Measurements from ENCODE around the gene MGMT. TPM values are rescaled to one million over a fixed set of nuclear protein-coding genes. Genes with fewer than 3 reads are reported as not detected.

MGMT gene
- total RNA-seq, 4 donors from 2014 or later, result 16.5 to 37.5 (median 32.1) TPM

DNA sequence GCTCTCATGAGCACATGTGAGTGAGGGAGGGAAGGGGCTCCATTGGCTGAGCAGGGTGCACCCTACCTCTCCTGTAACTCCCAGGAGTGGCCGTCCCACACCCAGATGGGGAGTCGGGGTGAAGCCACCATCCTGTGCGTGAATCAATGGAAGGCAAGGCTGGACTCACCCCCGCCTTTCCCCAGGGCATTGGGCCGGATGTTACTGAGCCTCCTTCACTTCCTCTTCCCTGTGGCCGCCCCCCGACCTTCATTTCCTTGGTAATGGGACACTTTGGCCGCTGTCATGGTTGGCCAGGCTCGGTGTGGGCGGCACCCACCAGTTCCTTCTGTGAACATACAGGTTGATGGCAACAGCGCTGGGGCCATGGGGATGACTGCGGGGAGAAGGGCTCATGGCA is 209.0 kb downstream of the MGMT start:
- 82 to 100% methylated on average over 1 to 7 of the region's 12 CpGs for WGBS, 2 donors (ENCODE audit: low coverage in 1 of 2)

DNA sequence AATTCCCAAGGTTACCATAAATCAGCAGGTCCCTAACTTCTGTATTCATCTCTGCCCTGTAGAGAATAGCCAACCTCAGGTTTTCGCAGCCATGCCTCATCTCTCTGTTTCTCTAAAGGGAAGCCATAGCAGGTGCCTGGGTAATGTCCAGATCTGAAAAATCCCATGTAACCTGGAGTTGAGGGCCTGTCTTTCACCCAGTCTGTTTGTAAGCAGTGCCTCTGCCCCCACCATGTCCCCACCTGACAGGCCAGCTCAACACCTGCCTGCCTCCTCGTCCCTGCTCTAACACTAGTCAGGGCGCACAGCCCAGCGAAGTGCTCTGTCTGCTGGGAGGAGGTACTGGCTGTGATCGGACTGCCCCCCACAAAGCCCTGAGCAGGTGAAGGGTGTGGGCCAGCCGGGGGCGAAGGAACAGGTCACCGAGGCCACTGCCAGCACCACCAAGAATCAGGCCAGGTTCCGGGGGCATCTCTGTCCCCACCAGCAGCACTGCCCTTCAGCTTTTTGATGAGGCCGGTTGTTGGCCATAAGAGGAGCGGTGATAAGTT is 210.4 kb downstream of the MGMT start:
- no peaks in the 10 kb centered on the region for H3K9me3 ChIP-seq
- H3K4me1 ChIP-seq, result no peaks in the 10 kb centered on the region
- H3K27me3 ChIP-seq, result no peaks in the 10 kb centered on the region
- no peak for TF ChIP-seq POLR2A (IDR thresholded peaks at IDR 0.05)
- no peak for TF ChIP-seq EP300 (IDR thresholded peaks at IDR 0.05)
- TF ChIP-seq POLR2AphosphoS5 (IDR thresholded peaks at IDR 0.05), result no peak
- TF ChIP-seq, protein P1, sequence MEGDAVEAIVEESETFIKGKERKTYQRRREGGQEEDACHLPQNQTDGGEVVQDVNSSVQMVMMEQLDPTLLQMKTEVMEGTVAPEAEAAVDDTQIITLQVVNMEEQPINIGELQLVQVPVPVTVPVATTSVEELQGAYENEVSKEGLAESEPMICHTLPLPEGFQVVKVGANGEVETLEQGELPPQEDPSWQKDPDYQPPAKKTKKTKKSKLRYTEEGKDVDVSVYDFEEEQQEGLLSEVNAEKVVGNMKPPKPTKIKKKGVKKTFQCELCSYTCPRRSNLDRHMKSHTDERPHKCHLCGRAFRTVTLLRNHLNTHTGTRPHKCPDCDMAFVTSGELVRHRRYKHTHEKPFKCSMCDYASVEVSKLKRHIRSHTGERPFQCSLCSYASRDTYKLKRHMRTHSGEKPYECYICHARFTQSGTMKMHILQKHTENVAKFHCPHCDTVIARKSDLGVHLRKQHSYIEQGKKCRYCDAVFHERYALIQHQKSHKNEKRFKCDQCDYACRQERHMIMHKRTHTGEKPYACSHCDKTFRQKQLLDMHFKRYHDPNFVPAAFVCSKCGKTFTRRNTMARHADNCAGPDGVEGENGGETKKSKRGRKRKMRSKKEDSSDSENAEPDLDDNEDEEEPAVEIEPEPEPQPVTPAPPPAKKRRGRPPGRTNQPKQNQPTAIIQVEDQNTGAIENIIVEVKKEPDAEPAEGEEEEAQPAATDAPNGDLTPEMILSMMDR (IDR thresholded peaks at IDR 0.05), result no peak
- H3K27ac ChIP-seq, result no peak overlapping the region
- H3K36me3 ChIP-seq, result peaks cover 0 to 8% of the 10 kb centered on the region in 2 donors
- no peak overlapping the region for H3K4me3 ChIP-seq
- 100% methylated on average over 1 to 3 of the region's 11 CpGs for WGBS, 2 donors (ENCODE audit: low coverage in 1 of 2)
- no peak for ATAC-seq

More for the DNA sequence above, 209.0 kb downstream of the MGMT start:
- H3K4me1 ChIP-seq, result no peaks in the 10 kb centered on the region
- H3K4me3 ChIP-seq, result no peak overlapping the region
- no peak overlapping the region for H3K27ac ChIP-seq
- no peak for ATAC-seq
- H3K9me3 ChIP-seq, result no peaks in the 10 kb centered on the region
- no peak for TF ChIP-seq POLR2AphosphoS5 (IDR thresholded peaks at IDR 0.05)
- no peak for TF ChIP-seq EP300 (IDR thresholded peaks at IDR 0.05)
- no peak for TF ChIP-seq POLR2A (IDR thresholded peaks at IDR 0.05)
- TF ChIP-seq, protein P1 (IDR thresholded peaks at IDR 0.05), result no peak
- H3K27me3 ChIP-seq, result no peaks in the 10 kb centered on the region
- H3K36me3 ChIP-seq, result peaks cover 0 to 8% of the 10 kb centered on the region in 2 donors

DNA sequence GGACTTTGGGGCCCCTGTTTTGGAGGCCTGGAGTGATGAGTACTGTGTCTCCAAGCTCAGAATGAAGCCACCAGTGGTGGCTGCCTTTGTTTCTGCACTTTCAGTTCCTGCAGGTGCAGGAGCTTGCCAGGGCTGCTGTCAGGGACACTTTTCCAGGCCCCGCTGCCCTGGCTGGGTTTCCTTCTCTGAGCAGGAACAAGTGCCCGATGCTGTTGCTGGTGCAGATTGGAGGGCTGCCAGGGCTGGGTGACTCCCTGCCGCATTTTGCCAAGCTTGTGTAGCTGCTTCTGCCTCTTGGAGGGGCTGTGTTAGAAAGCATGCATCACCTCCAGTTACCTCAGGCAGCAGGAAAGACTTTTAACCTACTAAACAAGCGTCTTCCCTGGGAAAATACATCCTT is 211.1 kb downstream of the MGMT start:
- Histone ChIP-seq H3K4me3 (no peak overlapping the region), H3K9me3 (no peaks in the 10 kb centered on the region), H3K36me3 (peaks cover 0 to 8% of the 10 kb centered on the region in 2 donors), H3K27me3 (no peaks in the 10 kb centered on the region), H3K4me1 (no peaks in the 10 kb centered on the region), H3K27ac (no peak overlapping the region)
- TF ChIP-seq POLR2AphosphoS5 (IDR thresholded peaks at IDR 0.05) (no peak), POLR2A (IDR thresholded peaks at IDR 0.05) (no peak), EP300 (IDR thresholded peaks at IDR 0.05) (no peak)
- TF ChIP-seq, protein P1 (IDR thresholded peaks at IDR 0.05), result no peak
- 44 to 100% methylated on average over 2 to 3 of the region's 4 CpGs for WGBS, 2 donors (ENCODE audit: low coverage in 1 of 2)
- ATAC-seq, result no peak

DNA sequence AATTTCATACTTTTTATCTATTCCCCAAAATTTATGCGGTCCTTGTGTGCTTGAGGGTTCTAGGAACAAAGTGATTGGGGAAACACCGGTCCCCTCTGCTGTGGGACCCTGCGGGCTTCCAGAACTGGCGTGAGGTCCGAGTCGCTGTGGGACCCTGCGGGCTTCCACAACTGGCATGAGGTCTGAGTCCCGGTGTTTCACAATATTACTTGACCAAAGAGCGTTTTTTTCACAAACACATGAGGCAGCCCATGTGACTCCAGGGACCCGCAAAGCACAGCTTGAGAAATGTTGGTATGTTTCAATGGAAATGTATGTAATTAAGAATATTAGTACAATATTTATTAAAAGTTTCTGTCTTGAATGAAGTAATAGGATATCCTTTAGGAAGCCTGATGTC is 212.2 kb downstream of the MGMT start:
- Histone ChIP-seq H3K9me3 (no peaks in the 10 kb centered on the region), H3K36me3 (peaks cover 0 to 8% of the 10 kb centered on the region in 2 donors), H3K4me3 (no peak overlapping the region), H3K27ac (no peak overlapping the region), H3K27me3 (no peaks in the 10 kb centered on the region), H3K4me1 (no peaks in the 10 kb centered on the region)
- 61 to 85% methylated on average over 4 to 9 of the region's 10 CpGs for WGBS, 2 donors (ENCODE audit: low coverage in 1 of 2)
- no peak for ATAC-seq
- TF ChIP-seq POLR2A (IDR thresholded peaks at IDR 0.05) (no peak), POLR2AphosphoS5 (IDR thresholded peaks at IDR 0.05) (no peak), EP300 (IDR thresholded peaks at IDR 0.05) (no peak)
- TF ChIP-seq, protein P1 (IDR thresholded peaks at IDR 0.05), result no peak

DNA sequence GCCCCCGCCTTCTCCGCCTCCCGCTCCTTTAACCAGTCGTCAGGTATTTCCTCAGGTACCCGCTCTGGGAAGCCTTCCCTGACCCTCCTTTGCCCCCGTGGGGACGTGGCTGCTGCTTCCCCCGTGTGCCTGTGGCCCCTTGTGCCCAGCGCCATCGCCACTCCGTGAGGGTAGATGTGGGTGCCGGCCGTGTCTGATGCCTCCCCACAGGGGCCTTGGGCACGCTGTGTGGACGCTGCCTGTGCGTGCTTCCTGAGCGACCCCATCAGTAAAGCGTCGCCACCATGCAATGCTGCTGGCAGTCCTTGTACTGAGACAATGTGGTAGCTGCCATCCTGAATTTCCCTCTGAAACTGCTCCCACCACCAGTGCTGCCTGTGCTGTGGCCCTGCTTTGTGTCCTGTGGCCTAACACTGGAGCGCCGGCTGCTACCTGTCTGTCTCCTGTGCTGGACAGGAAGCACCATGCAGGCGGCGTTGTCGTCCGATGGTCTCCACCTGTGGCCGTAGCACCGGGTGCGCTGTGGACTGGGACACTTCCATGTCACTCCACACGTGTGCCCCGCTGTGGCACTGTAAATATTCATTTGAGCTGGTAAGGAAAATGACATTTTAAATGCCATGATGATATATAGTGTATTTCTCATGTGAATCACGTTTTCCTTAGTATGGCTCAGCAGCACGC is 213.8 kb downstream of the MGMT start:
- TF ChIP-seq POLR2AphosphoS5 (IDR thresholded peaks at IDR 0.05) (no peak), EP300 (IDR thresholded peaks at IDR 0.05) (no peak), POLR2A (IDR thresholded peaks at IDR 0.05) (no peak)
- TF ChIP-seq, protein P1 (IDR thresholded peaks at IDR 0.05), result no peak

More for the DNA sequence above, 213.8 kb downstream of the MGMT start:
- peaks cover 0 to 8% of the 10 kb centered on the region in 2 donors for H3K36me3 ChIP-seq
- no peak overlapping the region for H3K27ac ChIP-seq
- no peak for ATAC-seq
- WGBS, 2 donors (ENCODE audit: low coverage in 1 of 2), result 93 to 95% methylated on average over 11 to 12 of the region's 32 CpGs
- no peaks in the 10 kb centered on the region for H3K27me3 ChIP-seq
- no peaks in the 10 kb centered on the region for H3K4me1 ChIP-seq
- H3K4me3 ChIP-seq, result no peak overlapping the region
- H3K9me3 ChIP-seq, result no peaks in the 10 kb centered on the region
